Endothelial cell of umbilical vein (primary cell): ENCODE measurements around the gene SKP1.

ENCODE experiments used
- EZH2 ChIP-seq: IDR thresholded peaks from 2 replicates; pipeline ENCODE4 v1.6.1; 2012; ENCODE audit warnings: borderline replicate concordance, low read depth, mild to moderate bottlenecking, moderate library complexity, low read length, inconsistent platforms; ENCODE audit not compliant: severe bottlenecking
- POLR2A ChIP-seq: IDR thresholded peaks from 2 replicates; pipeline ENCODE4 v1.6.1; 2012; ENCODE audit warnings: low read depth, mild to moderate bottlenecking, control low read depth, low read length
- POLR2AphosphoS5 ChIP-seq: IDR thresholded peaks from 2 replicates; pipeline ENCODE4 v1.6.1; 2012; ENCODE audit warnings: low read depth, mild to moderate bottlenecking, control low read depth, low read length, moderate library complexity; ENCODE audit not compliant: insufficient read depth
- TF ChIP-seq, protein P1 (sequence below), 2 donors: IDR thresholded peaks; 1 replicate in 1 of 2; 2 replicates in 1 of 2; pipeline ENCODE4 v1.5.1; 2011; ENCODE audit warnings: low read length in 2 of 2, mild to moderate bottlenecking in 2 of 2, moderate library complexity in 2 of 2, control low read depth in 1 of 2, inconsistent platforms in 1 of 2, low read depth in 1 of 2; ENCODE audit not compliant: insufficient read depth in 1 of 2; ENCODE audit errors: extremely low read depth in 1 of 2
- TF ChIP-seq, protein P2 (sequence below): IDR thresholded peaks from 2 replicates; pipeline ENCODE4 v1.6.1; 2011; ENCODE audit not compliant: insufficient read depth, insufficient read length

DNA sequence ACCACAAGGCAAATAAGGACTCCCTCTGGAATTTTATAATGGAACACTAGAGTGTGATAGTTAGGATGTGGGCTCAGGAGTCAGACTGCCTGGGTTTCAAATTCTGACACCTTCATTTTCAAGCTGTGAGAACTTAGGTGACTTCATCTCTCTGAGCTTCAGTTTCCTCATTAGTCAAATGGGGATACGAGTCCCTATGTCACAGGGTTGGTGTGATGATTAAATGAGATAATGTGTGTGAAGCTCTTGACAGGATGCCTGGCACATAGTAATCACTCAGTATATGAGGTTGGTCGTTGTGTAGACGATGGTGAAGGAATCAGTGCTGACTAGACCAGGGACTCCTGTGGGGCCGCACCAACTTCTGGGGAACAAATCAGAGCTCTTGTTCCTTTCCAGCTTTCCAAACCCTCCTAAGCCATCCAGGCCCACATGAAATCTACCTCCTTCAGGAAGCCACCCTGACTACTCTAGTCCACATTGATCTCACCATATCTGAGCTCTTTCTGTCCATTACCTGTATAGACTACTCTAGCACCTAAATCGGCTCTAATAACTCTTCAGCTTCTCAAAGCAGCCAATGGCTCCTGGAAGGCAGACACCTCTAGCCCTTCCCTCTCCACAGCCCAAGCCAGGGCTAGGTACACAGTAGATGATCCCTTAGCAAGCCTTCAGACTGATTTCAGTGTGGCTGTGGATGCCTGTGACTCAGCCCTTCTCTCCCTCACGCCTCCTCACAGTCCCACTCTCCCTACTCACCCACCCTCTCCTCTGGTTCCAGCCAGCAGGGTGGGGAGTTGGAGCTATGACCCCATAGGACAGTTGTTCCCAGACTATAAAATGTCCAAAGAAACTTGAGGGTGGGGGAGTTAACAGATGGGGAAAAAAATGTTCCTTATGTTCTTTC lies 64.8 kb downstream of the SKP1 start:
- TF ChIP-seq, protein P1, sequence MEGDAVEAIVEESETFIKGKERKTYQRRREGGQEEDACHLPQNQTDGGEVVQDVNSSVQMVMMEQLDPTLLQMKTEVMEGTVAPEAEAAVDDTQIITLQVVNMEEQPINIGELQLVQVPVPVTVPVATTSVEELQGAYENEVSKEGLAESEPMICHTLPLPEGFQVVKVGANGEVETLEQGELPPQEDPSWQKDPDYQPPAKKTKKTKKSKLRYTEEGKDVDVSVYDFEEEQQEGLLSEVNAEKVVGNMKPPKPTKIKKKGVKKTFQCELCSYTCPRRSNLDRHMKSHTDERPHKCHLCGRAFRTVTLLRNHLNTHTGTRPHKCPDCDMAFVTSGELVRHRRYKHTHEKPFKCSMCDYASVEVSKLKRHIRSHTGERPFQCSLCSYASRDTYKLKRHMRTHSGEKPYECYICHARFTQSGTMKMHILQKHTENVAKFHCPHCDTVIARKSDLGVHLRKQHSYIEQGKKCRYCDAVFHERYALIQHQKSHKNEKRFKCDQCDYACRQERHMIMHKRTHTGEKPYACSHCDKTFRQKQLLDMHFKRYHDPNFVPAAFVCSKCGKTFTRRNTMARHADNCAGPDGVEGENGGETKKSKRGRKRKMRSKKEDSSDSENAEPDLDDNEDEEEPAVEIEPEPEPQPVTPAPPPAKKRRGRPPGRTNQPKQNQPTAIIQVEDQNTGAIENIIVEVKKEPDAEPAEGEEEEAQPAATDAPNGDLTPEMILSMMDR (IDR thresholded peaks at IDR 0.05; ENCODE audit: extremely low read depth in 1 of 2, insufficient read depth in 1 of 2, low read depth in 1 of 2, low read length in 2 of 2), result no peak
- TF ChIP-seq, protein P2, sequence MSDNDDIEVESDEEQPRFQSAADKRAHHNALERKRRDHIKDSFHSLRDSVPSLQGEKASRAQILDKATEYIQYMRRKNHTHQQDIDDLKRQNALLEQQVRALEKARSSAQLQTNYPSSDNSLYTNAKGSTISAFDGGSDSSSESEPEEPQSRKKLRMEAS, result no peak
- TF ChIP-seq POLR2A, result no peak
- no peak for TF ChIP-seq POLR2AphosphoS5
- no peak for TF ChIP-seq EZH2
